Measurements from ENCODE around the gene RAPGEF2.
"Not testable (repeated sequence)": the region's sequence is repeated elsewhere in the genome, so short reads cannot be mapped to it uniquely, and the experiment has no call there.

GRCh38 chr4:159161436-159161835 lies 58.6 kb downstream of the RAPGEF2 start:
- not testable (repeated sequence) for TF ChIP-seq CTCF (conservative IDR thresholded peaks at IDR 0.05; ENCODE audit: low read depth in 2 of 2); POLR2AphosphoS5 (IDR thresholded peaks at IDR 0.05; ENCODE audit: low read depth); EZH2phosphoT487 (IDR thresholded peaks at IDR 0.05; ENCODE audit: unreplicated experiment); EZH2 (IDR thresholded peaks at IDR 0.05; ENCODE audit: low read depth, unreplicated experiment); ZNF462 (CRISPR knock-in tag; IDR thresholded peaks at IDR 0.05); ZNF114 (CRISPR knock-in tag; IDR thresholded peaks at IDR 0.05); STAT1 (IDR thresholded peaks at IDR 0.05; ENCODE audit: unreplicated experiment); CREB1 (CRISPR knock-in tag; IDR thresholded peaks at IDR 0.05; ENCODE audit: low read depth); ZNF331 (CRISPR knock-in tag; IDR thresholded peaks at IDR 0.05; ENCODE audit: low read depth)
